Right renal cortex interstitium (tissue), 3 donors: Measurements from ENCODE around the gene TMEM126B. TPM values are rescaled to one million over a fixed set of nuclear protein-coding genes. Genes with fewer than 3 reads are reported as not detected.

Experiments used
- DNase-seq, 3 donors: peaks; one replicate each; pipeline ENCODE4 v3.0.0-alpha.2; 2013; ENCODE audit warnings: low read depth in 3 of 3, low spot score in 2 of 3
- polyA plus RNA-seq, 3 donors: library from polyadenylated mRNA; unstranded; fragments of 120-200 nt; gene quantifications; one replicate each; pipeline ENCODE4 v1.2.1, GENCODE V29; 2013; ENCODE audit not compliant: insufficient read length in 3 of 3

The TMEM126B gene
- polyA plus RNA-seq, 3 donors, result 70.4 to 75.5 (median 72.2) TPM

GRCh38 chr11:85679576-85679975 lies 51.2 kb downstream of the TMEM126B start:
- no peak for DNase-seq

- no peak for DNase-seq
Observed at GRCh38 chr11:85680897-85681296, 52.5 kb downstream of the TMEM126B start.

GRCh38 chr11:85682330-85683305 lies 54.2 kb downstream of the TMEM126B start:
- peak in 1 of 3 donors; percentile 57 for DNase-seq

GRCh38 chr11:85685125-85685819 lies 56.9 kb downstream of the TMEM126B start:
- DNase-seq, result peak in 2 of 3 donors; percentile 56 to 66

- peak; percentile 66 to 87 (median 81) for DNase-seq
Observed at GRCh38 chr11:85685820-85686459, 57.5 kb downstream of the TMEM126B start, which contains the start of gene CCDC89. Gene CCDC89 (minus strand): TSS chr11:85686195. CDS start chr11:85686130, 65 bp downstream.

Other genes with a start within 250 kb of the TMEM126B start
- gene DLG2, start 1.2 kb upstream of the TMEM126B start, polyA plus RNA-seq, result 10 to 100 TPM; 11.5 to 14.0 (median 13.3) TPM
- 10 to 100 TPM; 35.1 to 38.9 (median 38.3) TPM for gene TMEM126A, start 19.4 kb downstream of the TMEM126B start, polyA plus RNA-seq
- 100 to 1,000 TPM in 2 of 3 donors, 10 to 100 TPM in 1; 94.2 to 116 (median 103) TPM for gene CREBZF, start 36.5 kb downstream of the TMEM126B start, polyA plus RNA-seq
- 1 to 10 TPM; 4.4 to 5.7 (median 4.6) TPM for gene CCDC89, start 57.6 kb downstream of the TMEM126B start, polyA plus RNA-seq
- 10 to 100 TPM; 69.4 to 76.6 (median 69.6) TPM for gene SYTL2, start 182.5 kb downstream of the TMEM126B start, polyA plus RNA-seq
- not detected for gene CCDC83, start 226.8 kb downstream of the TMEM126B start, polyA plus RNA-seq